H1 (cell line): Measurements from ENCODE around the gene SPRYD4. TPM values are rescaled to one million over a fixed set of nuclear protein-coding genes. Genes with fewer than 3 reads are reported as not detected.

Experiments used
- CTCF ChIA-PET: fragments of 300-600 bp; sonication (Branson Sonifier 250); formaldehyde crosslinking; loops from one replicate; lab custom pipeline; 2021; ENCODE audit not compliant: partially characterized antibody; lab: Charles Lee
- POLR2A ChIA-PET: fragments of 300-600 bp; sonication (Branson Sonifier 250); formaldehyde crosslinking; loops from one replicate; lab custom pipeline; 2021; ENCODE audit warnings: inconsistent platforms; ENCODE audit not compliant: partially characterized antibody; lab: Charles Lee
- DNase-seq, 2 experiments: peaks; one replicate each; pipeline versions ENCODE4 v3.0.0 to v3.0.0-alpha.2; 2010 to 2022; ENCODE audit warnings: low spot score in 2 of 2, low read depth in 1 of 2, mixed read lengths in 1 of 2
- FAIRE-seq: peaks from 2 replicates; lab custom pipeline; 2011; peaks lifted over from hg19 to GRCh38; lab: Jason Lieb, UNC
- H2AFZ ChIP-seq: 2 replicates; pipeline ENCODE4 v1.8.1; 2012; ENCODE audit warnings: low read length, inconsistent platforms
- H2AK5ac ChIP-seq: 2 replicates; pipeline ENCODE4 v1.6.1; 2013; ENCODE audit warnings: low read depth, low read length
- H2BK120ac ChIP-seq: replicated peaks from 2 replicates; pipeline ENCODE3; 2013; ENCODE audit warnings: low read depth, low read length, inconsistent platforms
- H2BK12ac ChIP-seq: 2 replicates; pipeline ENCODE4 v1.6.1; 2013; ENCODE audit warnings: low read depth, low read length
- H2BK15ac ChIP-seq: 2 replicates; pipeline ENCODE4 v1.6.1; 2013; ENCODE audit warnings: low read length
- H2BK20ac ChIP-seq: 2 replicates; pipeline ENCODE4 v1.6.1; 2013; ENCODE audit warnings: low read length
- H2BK5ac ChIP-seq: 2 replicates; pipeline ENCODE4 v1.6.1; 2013; ENCODE audit warnings: low read depth, low read length
- H3K14ac ChIP-seq: 2 replicates; pipeline ENCODE4 v1.6.1; 2013; ENCODE audit warnings: inconsistent platforms; ENCODE audit not compliant: insufficient read length
- H3K18ac ChIP-seq: 2 replicates; pipeline ENCODE4 v1.6.1; 2013; ENCODE audit warnings: low read length; ENCODE audit errors: extremely low read depth
- H3K23ac ChIP-seq: 2 replicates; pipeline ENCODE4 v1.6.1; 2013; ENCODE audit warnings: inconsistent platforms; ENCODE audit not compliant: insufficient read length
- H3K23me2 ChIP-seq: 2 replicates; pipeline ENCODE4 v1.6.1; 2013; ENCODE audit warnings: low read depth, low read length
- H3K27ac ChIP-seq: 2 replicates; pipeline ENCODE4 v1.6.1; 2011; ENCODE audit warnings: low read depth, low read length, inconsistent platforms
- H3K27me3 ChIP-seq, 4 experiments: replicated peaks in 1 of 4; 1 replicate in 1 of 4; 2 replicates in 3 of 4; pipeline versions ENCODE4 v1.6.1 to v1.8.1; 2011 to 2013; ENCODE audit warnings: low read length in 3 of 4, mild to moderate bottlenecking in 3 of 4, inconsistent platforms in 2 of 4, mixed read lengths in 2 of 4, moderate library complexity in 1 of 4; ENCODE audit not compliant: control insufficient read depth in 3 of 4, insufficient read depth in 3 of 4; ENCODE audit errors: extremely low read depth in 1 of 4
- H3K36me3 ChIP-seq, 4 experiments: 2 replicates each; pipeline versions ENCODE4 v1.6.1 to v1.8.1; 2011 to 2013; ENCODE audit warnings: mild to moderate bottlenecking in 4 of 4, low read length in 3 of 4, moderate library complexity in 2 of 4, control low read depth in 1 of 4, inconsistent platforms in 1 of 4; ENCODE audit not compliant: insufficient read depth in 4 of 4, control insufficient read depth in 2 of 4
- H3K4ac ChIP-seq: replicated peaks from 2 replicates; pipeline ENCODE3; 2013; ENCODE audit warnings: low read length, low read depth, mixed read lengths, inconsistent platforms; ENCODE audit not compliant: insufficient read length
- H3K4me1 ChIP-seq, 4 experiments: replicated peaks in 1 of 4; 1 replicate in 1 of 4; 2 replicates in 3 of 4; pipeline versions ENCODE4 v1.6.1 to v1.8.1; 2011 to 2013; ENCODE audit warnings: low read length in 3 of 4, inconsistent platforms in 2 of 4, mixed read lengths in 1 of 4; ENCODE audit not compliant: insufficient read depth in 4 of 4, control insufficient read depth in 3 of 4
- H3K4me2 ChIP-seq, 2 experiments: 2 replicates each; pipeline versions ENCODE4 v1.6.1 to v1.8.1; 2011 to 2013; ENCODE audit warnings: low read depth in 2 of 2, low read length in 2 of 2, control low read depth in 1 of 2, inconsistent platforms in 1 of 2, mild to moderate bottlenecking in 1 of 2; ENCODE audit not compliant: insufficient read depth in 1 of 2
- H3K4me3 ChIP-seq, 4 experiments: fragments of 200-600, 300-600 bp in 1 of 4; sonication (generic), shearing (Covaris generic), sonication (Bioruptor Twin) in 1 of 4; 2 replicates each; pipeline versions ENCODE4 v1.5.1 to v1.8.1; 2011 to 2016; ENCODE audit warnings: low read length in 4 of 4, low read depth in 3 of 4, control low read depth in 2 of 4, inconsistent platforms in 2 of 4, mild to moderate bottlenecking in 2 of 4, mixed read lengths in 1 of 4, moderate library complexity in 1 of 4; ENCODE audit not compliant: insufficient read depth in 2 of 4; ENCODE audit errors: extremely low read depth in 1 of 4
- H3K56ac ChIP-seq: replicated peaks from 2 replicates; pipeline ENCODE3; 2013; ENCODE audit warnings: low read depth, mild to moderate bottlenecking, mixed read lengths, low read length, inconsistent platforms; ENCODE audit not compliant: insufficient read length
- H3K79me1 ChIP-seq: 2 replicates; pipeline ENCODE4 v1.6.1; 2013; ENCODE audit warnings: low read depth, low read length, control low read depth
- H3K79me2 ChIP-seq, 2 experiments: 2 replicates each; pipeline versions ENCODE4 v1.6.1 to v1.8.1; 2012 to 2013; ENCODE audit warnings: low read length in 2 of 2, mild to moderate bottlenecking in 2 of 2, inconsistent platforms in 1 of 2; ENCODE audit not compliant: insufficient read depth in 2 of 2, control insufficient read depth in 1 of 2
- H3K9ac ChIP-seq, 4 experiments: replicated peaks in 1 of 4; 1 replicate in 1 of 4; 2 replicates in 3 of 4; pipeline versions ENCODE4 v1.6.1 to v1.8.1; 2011 to 2013; ENCODE audit warnings: low read depth in 3 of 4, low read length in 3 of 4, control low read depth in 2 of 4, mild to moderate bottlenecking in 2 of 4, moderate library complexity in 2 of 4, inconsistent platforms in 1 of 4; ENCODE audit errors: extremely low read depth in 1 of 4
- H3K9me3 ChIP-seq, 2 experiments: 2 replicates each; pipeline versions ENCODE4 v1.6.1 to v1.8.1; 2012 to 2013; ENCODE audit warnings: mild to moderate bottlenecking in 2 of 2, moderate library complexity in 2 of 2, control low read depth in 1 of 2, inconsistent platforms in 1 of 2, low read depth in 1 of 2, low read length in 1 of 2, mixed read lengths in 1 of 2; ENCODE audit not compliant: insufficient read depth in 2 of 2
- H4K20me1 ChIP-seq, 2 experiments: replicated peaks in 1 of 2; 2 replicates each; pipeline versions ENCODE3 to v1.8.1; 2011 to 2013; ENCODE audit warnings: inconsistent platforms in 2 of 2, low read length in 2 of 2, mild to moderate bottlenecking in 1 of 2; ENCODE audit not compliant: insufficient read depth in 2 of 2, control insufficient read depth in 1 of 2
- H4K5ac ChIP-seq: 2 replicates; pipeline ENCODE4 v1.6.1; 2013; ENCODE audit warnings: low read length, low read depth, mixed read lengths, inconsistent platforms; ENCODE audit not compliant: insufficient read length
- H4K8ac ChIP-seq: 2 replicates; pipeline ENCODE4 v1.8.0; 2013; ENCODE audit warnings: mild to moderate bottlenecking, moderate library complexity, low read length, inconsistent platforms; ENCODE audit not compliant: insufficient read depth; ENCODE audit errors: extremely low read depth
- H4K91ac ChIP-seq: replicated peaks from 2 replicates; pipeline ENCODE3; 2013; ENCODE audit warnings: low read length, mixed read lengths, inconsistent platforms; ENCODE audit not compliant: insufficient read length
- CBX5 ChIP-seq: fragments of 300-800, 300-1000 bp; sonication (generic); IDR thresholded peaks from 2 replicates; pipeline ENCODE4 v1.7.1; 2016; ENCODE audit warnings: antibody characterized with exemption, low read length, low read depth
- CHD1 ChIP-seq: IDR thresholded peaks from 2 replicates; pipeline ENCODE4 v1.6.1; 2012; ENCODE audit warnings: low read depth, low read length, improper control_type of control experiment
- EP300 ChIP-seq, 2 experiments: IDR thresholded peaks; 1 replicate in 1 of 2; 2 replicates in 1 of 2; pipeline ENCODE4 v1.6.1; 2011 to 2012; ENCODE audit warnings: low read depth in 2 of 2, low read length in 2 of 2, mild to moderate bottlenecking in 2 of 2, borderline replicate concordance in 1 of 2, inconsistent platforms in 1 of 2, moderate library complexity in 1 of 2
- EZH2 ChIP-seq: fragments of 200-600 bp; sonication (generic); IDR thresholded peaks from 2 replicates; pipeline ENCODE4 v1.7.1; 2012; ENCODE audit warnings: low read depth, mild to moderate bottlenecking, moderate library complexity, low read length, inconsistent platforms; ENCODE audit not compliant: severe bottlenecking
- KDM1A ChIP-seq: fragments of 200-600, 300-600 bp; sonication (generic); IDR thresholded peaks from 2 replicates; pipeline ENCODE4 v1.7.1; 2016; ENCODE audit warnings: mild to moderate bottlenecking, low read length, borderline replicate concordance
- POU5F1 ChIP-seq: IDR thresholded peaks from 2 replicates; pipeline ENCODE4 v1.6.1; 2011; ENCODE audit warnings: low read depth, mild to moderate bottlenecking, low read length, moderate library complexity
- SUZ12 ChIP-seq: fragments of 200-600 bp; sonication (generic); IDR thresholded peaks from 2 replicates; pipeline ENCODE4 v1.6.1; 2012; ENCODE audit warnings: mild to moderate bottlenecking, inconsistent platforms, low read length, moderate library complexity, mixed read lengths
- WGBS, 2 experiments: shearing (Covaris generic) in 1 of 2; methylation state at CpG; one replicate each; pipeline versions ENCODE4 v1.1.6 to v1.1.7; 2013 to 2015; ENCODE audit warnings: low lambda C conversion rate in 2 of 2, mixed read lengths in 2 of 2, inconsistent platforms in 1 of 2, low coverage in 1 of 2, missing lambda C conversion rate in 1 of 2; ENCODE audit not compliant: insufficient replicate concordance in 2 of 2, insufficient coverage in 1 of 2, insufficient read length in 1 of 2; ENCODE audit errors: extremely low coverage in 1 of 2, missing lambda C conversion rate in 1 of 2; 5-methylcytosine and 5-hydroxymethylcytosine counted together
- polyA plus RNA-seq, 7 experiments: library from polyadenylated mRNA; depleted of rRNA in 3 of 7; stranded (reverse) in 5 of 7; unstranded in 2 of 7; fragments of >200 nt in 5 of 7; fragments of 200-250 nt in 2 of 7; gene quantifications; 1 replicate in 5 of 7; 2 replicates in 1 of 7; 4 replicates in 1 of 7; pipeline versions ENCODE4 v1.2.1 to v1.2.3, GENCODE V29; 2011 to 2013; ENCODE audit warnings: missing spikeins in 2 of 7, mixed read lengths in 2 of 7
- total RNA-seq: library from RNA; stranded (reverse); fragmentation: NEBNext Ultra II Directional; extraction: Animal tissue kit (Norgen Biotek cat#: 25700); gene quantifications from 2 replicates; pipeline ENCODE4 v1.2.1, GENCODE V29; 2021
- TF ChIP-seq, protein P1 (sequence below): IDR thresholded peaks from 2 replicates; pipeline ENCODE4 v1.6.1; 2012; ENCODE audit warnings: inconsistent platforms

The SPRYD4 gene
- total and polyA plus RNA-seq, 2 of the 8 experiments (the other 6 are each of a cell fraction or from before 2014, with no cell fraction given): 4.3 to 5.3 TPM

- H3K23ac ChIP-seq: no peak within 1 kb of the TSS
- peak within 1 kb of the TSS; percentile 92 for H3K56ac ChIP-seq
- H3K4ac ChIP-seq: peak within 1 kb of the TSS; percentile 94
- peak within 1 kb of the TSS; percentile 52 to 90 (median 70) for H3K4me3 ChIP-seq
- peak within 1 kb of the TSS; percentile 96 for H4K8ac ChIP-seq
- peak within 1 kb of the TSS; percentile 61 for H4K91ac ChIP-seq
- no peaks in the 10 kb centered on the region for H3K27me3 ChIP-seq
- H2BK5ac ChIP-seq: peak within 1 kb of the TSS; percentile 84
- peak within 1 kb of the TSS; percentile 62 to 88 for H3K4me2 ChIP-seq
- H4K5ac ChIP-seq: peak within 1 kb of the TSS; percentile 92
- peak within 1 kb of the TSS; percentile 93 for H3K27ac ChIP-seq
- DNase-seq (peak; percentile 67 to 95), FAIRE-seq (no peak)
- no peak within 1 kb of the TSS; the same call in 1 of the 2 replicates for H2AFZ ChIP-seq
- 2% methylated on average over 55 of the region's 58 CpGs; no CpG with 5 or more reads in 1 of the 2 experiments for WGBS, 2 experiments
- H2BK12ac ChIP-seq: peak within 1 kb of the TSS; percentile 95; the same call in 1 of the 2 replicates
- no peaks in the 10 kb centered on the region for H4K20me1 ChIP-seq
- no peak within 1 kb of the TSS for H2AK5ac ChIP-seq
- no peaks in the 10 kb centered on the region; the same call in 1 of the 2 replicates for H3K23me2 ChIP-seq
- H3K9ac ChIP-seq: peak within 1 kb of the TSS; percentile 82 to 94 (median 90)
- peaks cover 3 to 6% (median 5%) of the 10 kb centered on the region in 4 experiments; a peak in 5 of 7 replicates for H3K4me1 ChIP-seq
- no peak within 1 kb of the TSS for H3K14ac ChIP-seq
- H2BK120ac ChIP-seq: no peak within 1 kb of the TSS
- peaks cover 0 to 19% of the 10 kb centered on the region in 2 experiments; a peak in 3 of 4 replicates for H3K79me2 ChIP-seq
- peaks cover 0 to 5% (median under 1%) of the 10 kb centered on the region in 4 experiments; a peak in 1 of 8 replicates for H3K36me3 ChIP-seq
- H3K79me1 ChIP-seq: no peaks in the 10 kb centered on the region
- ChIA-PET CTCF (interaction anchor here (0.7 to 12.4 kb wide), 12 partner anchors 12 to 141 kb away, joined by 3 to 124 read pairs (median 3); partner anchors contain the start of genes CNPY2 and STAT2), POLR2A (interaction anchor here (0.8 to 7.3 kb wide), 23 partner anchors 12 to 294 kb away, joined by 3 to 74 read pairs (median 4); partner anchors contain the start of genes CNPY2, CS, PAN2 and SPRYD4)
- H3K18ac ChIP-seq: peak within 1 kb of the TSS; percentile 96
- H3K9me3 ChIP-seq: peaks cover 7% of the 10 kb centered on the region in 2 experiments; a peak in 2 of 4 replicates
- peak within 1 kb of the TSS; percentile 92; the same call in 1 of the 2 replicates for H2BK15ac ChIP-seq
- peak within 1 kb of the TSS; percentile 6; the same call in 1 of the 2 replicates for H2BK20ac ChIP-seq
- TF ChIP-seq CHD1 (no peak), CBX5 (no peak), KDM1A (no peak), EZH2 (no peak), EP300 (IDR thresholded peaks at IDR 0.05; ENCODE audit: borderline replicate concordance in 1 of 2, low read depth in 2 of 2, low read length in 2 of 2) (0 out of 3 replicates have a peak, but pooled peaks of 1 of the 2 experiments have one; percentile 7), POU5F1 (no peak), SUZ12 (no peak)
- TF ChIP-seq, protein P1, sequence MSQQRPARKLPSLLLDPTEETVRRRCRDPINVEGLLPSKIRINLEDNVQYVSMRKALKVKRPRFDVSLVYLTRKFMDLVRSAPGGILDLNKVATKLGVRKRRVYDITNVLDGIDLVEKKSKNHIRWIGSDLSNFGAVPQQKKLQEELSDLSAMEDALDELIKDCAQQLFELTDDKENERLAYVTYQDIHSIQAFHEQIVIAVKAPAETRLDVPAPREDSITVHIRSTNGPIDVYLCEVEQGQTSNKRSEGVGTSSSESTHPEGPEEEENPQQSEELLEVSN: peak; percentile 98
These were observed 19.3 kb upstream of the SPRYD4 start, which contains the start of gene TIMELESS for GRCh38 chr12:56448860-56449621. Gene TIMELESS, minus strand, starts transcription at chr12:56449426. Its CDS starts 15,256 bp downstream, at chr12:56434170.
